Measurements from ENCODE around the gene SMARCAD1. TPM values are rescaled to one million over a fixed set of nuclear protein-coding genes. Genes with fewer than 3 reads are reported as not detected.

SMARCAD1 gene
- polyA plus RNA-seq, 4 donors: 5.4 to 30.3 (median 8.8) TPM

GRCh38 chr4:94238160-94238559, 30.5 kb downstream of the SMARCAD1 start:
- peaks cover 4 to 18% (median 6%) of the 10 kb centered on the region in 3 donors for H3K36me3 ChIP-seq (ENCODE audit: control insufficient read depth in 3 of 3, insufficient read depth in 2 of 3, low read depth in 1 of 3, low read length in 3 of 3)
- FAIRE-seq: no peak

GRCh38 chr4:94240384-94240783, 32.7 kb downstream of the SMARCAD1 start:
- Histone ChIP-seq H3K27ac (ENCODE audit: low read depth in 1 of 3, low read length in 2 of 3) (no peak overlapping the region), H3K27me3 (ENCODE audit: control insufficient read depth in 3 of 3, insufficient read depth in 3 of 3, low read length in 3 of 3) (no peaks in the 10 kb centered on the region), H3K9me3 (ENCODE audit: control insufficient read depth in 2 of 2, insufficient read depth in 1 of 2, low read depth in 1 of 2, low read length in 1 of 2) (no peaks in the 10 kb centered on the region), H3K36me3 (ENCODE audit: control insufficient read depth in 3 of 3, insufficient read depth in 2 of 3, low read depth in 1 of 3, low read length in 3 of 3) (peaks cover 4 to 18% (median 6%) of the 10 kb centered on the region in 3 donors), H3K4me3 (ENCODE audit: low read depth in 1 of 3, low read length in 3 of 3) (no peak overlapping the region), H3K4me1 (ENCODE audit: control insufficient read depth in 3 of 3, insufficient read depth in 2 of 3, low read depth in 1 of 3, low read length in 2 of 3) (no peaks in the 10 kb centered on the region)
- FAIRE-seq (no peak), DNase-seq (no peak)

More at GRCh38 chr4:94238160-94238559, 30.5 kb downstream of the SMARCAD1 start:
- Histone ChIP-seq H3K27me3 (ENCODE audit: control insufficient read depth in 3 of 3, insufficient read depth in 3 of 3, low read length in 3 of 3) (no peaks in the 10 kb centered on the region), H3K4me1 (ENCODE audit: control insufficient read depth in 3 of 3, insufficient read depth in 2 of 3, low read depth in 1 of 3, low read length in 2 of 3) (no peaks in the 10 kb centered on the region), H3K9me3 (ENCODE audit: control insufficient read depth in 2 of 2, insufficient read depth in 1 of 2, low read depth in 1 of 2, low read length in 1 of 2) (no peaks in the 10 kb centered on the region), H3K4me3 (ENCODE audit: low read depth in 1 of 3, low read length in 3 of 3) (no peak overlapping the region), H3K27ac (ENCODE audit: low read depth in 1 of 3, low read length in 2 of 3) (no peak overlapping the region)
- WGBS, 3 donors: 33 to 60% (median 54%) methylated on average over 2 of the region's 2 CpGs
- peak; percentile 41 to 44 for DNase-seq

GRCh38 chr4:94244087-94244828, 36.6 kb downstream of the SMARCAD1 start:
- FAIRE-seq: no peak
- 78 to 87% (median 85%) methylated on average over 3 of the region's 3 CpGs for WGBS, 3 donors
- DNase-seq: no peak
- H3K4me1 ChIP-seq (ENCODE audit: control insufficient read depth in 3 of 3, insufficient read depth in 2 of 3, low read depth in 1 of 3, low read length in 2 of 3): no peaks in the 10 kb centered on the region
- no peaks in the 10 kb centered on the region for H3K9me3 ChIP-seq (ENCODE audit: control insufficient read depth in 2 of 2, insufficient read depth in 1 of 2, low read depth in 1 of 2, low read length in 1 of 2)
- no peak overlapping the region for H3K4me3 ChIP-seq (ENCODE audit: low read depth in 1 of 3, low read length in 3 of 3)
- no peaks in the 10 kb centered on the region for H3K27me3 ChIP-seq (ENCODE audit: control insufficient read depth in 3 of 3, insufficient read depth in 3 of 3, low read length in 3 of 3)
- H3K27ac ChIP-seq (ENCODE audit: low read depth in 1 of 3, low read length in 2 of 3): no peak overlapping the region
- H3K36me3 ChIP-seq (ENCODE audit: control insufficient read depth in 3 of 3, insufficient read depth in 2 of 3, low read depth in 1 of 3, low read length in 3 of 3): peaks cover 4 to 24% (median 6%) of the 10 kb centered on the region in 3 donors

GRCh38 chr4:94244829-94245185, 37.1 kb downstream of the SMARCAD1 start:
- H3K36me3 ChIP-seq (ENCODE audit: control insufficient read depth in 3 of 3, insufficient read depth in 2 of 3, low read depth in 1 of 3, low read length in 3 of 3): peaks cover 4 to 21% (median 6%) of the 10 kb centered on the region in 3 donors
- H3K27me3 ChIP-seq (ENCODE audit: control insufficient read depth in 3 of 3, insufficient read depth in 3 of 3, low read length in 3 of 3): no peaks in the 10 kb centered on the region
- H3K27ac ChIP-seq (ENCODE audit: low read depth in 1 of 3, low read length in 2 of 3): no peak overlapping the region
- DNase-seq (no peak), FAIRE-seq (no peak)
- WGBS, 3 donors: 87 to 91% (median 91%) methylated on average over 2 of the region's 2 CpGs
- no peaks in the 10 kb centered on the region for H3K4me1 ChIP-seq (ENCODE audit: control insufficient read depth in 3 of 3, insufficient read depth in 2 of 3, low read depth in 1 of 3, low read length in 2 of 3)
- H3K4me3 ChIP-seq (ENCODE audit: low read depth in 1 of 3, low read length in 3 of 3): no peak overlapping the region
- H3K9me3 ChIP-seq (ENCODE audit: control insufficient read depth in 2 of 2, insufficient read depth in 1 of 2, low read depth in 1 of 2, low read length in 1 of 2): no peaks in the 10 kb centered on the region

GRCh38 chr4:94251094-94251493, 43.4 kb downstream of the SMARCAD1 start:
- no peak overlapping the region for H3K4me3 ChIP-seq (ENCODE audit: low read depth in 1 of 3, low read length in 3 of 3)
- no peaks in the 10 kb centered on the region for H3K4me1 ChIP-seq (ENCODE audit: control insufficient read depth in 3 of 3, insufficient read depth in 2 of 3, low read depth in 1 of 3, low read length in 2 of 3)
- FAIRE-seq (no peak), DNase-seq (no peak)
- no peaks in the 10 kb centered on the region for H3K27me3 ChIP-seq (ENCODE audit: control insufficient read depth in 3 of 3, insufficient read depth in 3 of 3, low read length in 3 of 3)
- H3K27ac ChIP-seq (ENCODE audit: low read depth in 1 of 3, low read length in 2 of 3): no peak overlapping the region
- H3K36me3 ChIP-seq (ENCODE audit: control insufficient read depth in 3 of 3, insufficient read depth in 2 of 3, low read depth in 1 of 3, low read length in 3 of 3): peaks cover 2 to 4% (median 3%) of the 10 kb centered on the region in 3 donors
- no peaks in the 10 kb centered on the region for H3K9me3 ChIP-seq (ENCODE audit: control insufficient read depth in 2 of 2, insufficient read depth in 1 of 2, low read depth in 1 of 2, low read length in 1 of 2)

GRCh38 chr4:94253036-94253435, 45.4 kb downstream of the SMARCAD1 start:
- Histone ChIP-seq H3K4me3 (ENCODE audit: low read depth in 1 of 3, low read length in 3 of 3) (no peak overlapping the region), H3K27me3 (ENCODE audit: control insufficient read depth in 3 of 3, insufficient read depth in 3 of 3, low read length in 3 of 3) (no peaks in the 10 kb centered on the region), H3K4me1 (ENCODE audit: control insufficient read depth in 3 of 3, insufficient read depth in 2 of 3, low read depth in 1 of 3, low read length in 2 of 3) (no peaks in the 10 kb centered on the region), H3K36me3 (ENCODE audit: control insufficient read depth in 3 of 3, insufficient read depth in 2 of 3, low read depth in 1 of 3, low read length in 3 of 3) (peaks cover 2 to 4% (median 3%) of the 10 kb centered on the region in 3 donors), H3K9me3 (ENCODE audit: control insufficient read depth in 2 of 2, insufficient read depth in 1 of 2, low read depth in 1 of 2, low read length in 1 of 2) (no peaks in the 10 kb centered on the region), H3K27ac (ENCODE audit: low read depth in 1 of 3, low read length in 2 of 3) (no peak overlapping the region)
- DNase-seq: no peak
- FAIRE-seq: no peak
- WGBS, 3 donors: 91 to 93% (median 93%) methylated on average over 3 of the region's 3 CpGs

GRCh38 chr4:94256144-94256783, 48.6 kb downstream of the SMARCAD1 start:
- Histone ChIP-seq H3K4me1 (ENCODE audit: control insufficient read depth in 3 of 3, insufficient read depth in 2 of 3, low read depth in 1 of 3, low read length in 2 of 3) (no peaks in the 10 kb centered on the region), H3K36me3 (ENCODE audit: control insufficient read depth in 3 of 3, insufficient read depth in 2 of 3, low read depth in 1 of 3, low read length in 3 of 3) (peaks cover 2 to 10% (median 6%) of the 10 kb centered on the region in 3 donors), H3K9me3 (ENCODE audit: control insufficient read depth in 2 of 2, insufficient read depth in 1 of 2, low read depth in 1 of 2, low read length in 1 of 2) (no peaks in the 10 kb centered on the region), H3K4me3 (ENCODE audit: low read depth in 1 of 3, low read length in 3 of 3) (no peak overlapping the region), H3K27me3 (ENCODE audit: control insufficient read depth in 3 of 3, insufficient read depth in 3 of 3, low read length in 3 of 3) (no peaks in the 10 kb centered on the region), H3K27ac (ENCODE audit: low read depth in 1 of 3, low read length in 2 of 3) (no peak overlapping the region)
- no peak for FAIRE-seq
- no peak for DNase-seq
- 90 to 92% (median 90%) methylated on average over 8 of the region's 8 CpGs for WGBS, 3 donors

- no peaks in the 10 kb centered on the region for H3K9me3 ChIP-seq (ENCODE audit: control insufficient read depth in 2 of 2, insufficient read depth in 1 of 2, low read depth in 1 of 2, low read length in 1 of 2)
- no peak for FAIRE-seq
- no peak overlapping the region for H3K4me3 ChIP-seq (ENCODE audit: low read depth in 1 of 3, low read length in 3 of 3)
- no peak overlapping the region for H3K27ac ChIP-seq (ENCODE audit: low read depth in 1 of 3, low read length in 2 of 3)
- DNase-seq: peak in 1 of 2 donors; percentile 9
- H3K36me3 ChIP-seq (ENCODE audit: control insufficient read depth in 3 of 3, insufficient read depth in 2 of 3, low read depth in 1 of 3, low read length in 3 of 3): peaks cover 2 to 13% (median 6%) of the 10 kb centered on the region in 3 donors
- no peaks in the 10 kb centered on the region for H3K4me1 ChIP-seq (ENCODE audit: control insufficient read depth in 3 of 3, insufficient read depth in 2 of 3, low read depth in 1 of 3, low read length in 2 of 3)
- H3K27me3 ChIP-seq (ENCODE audit: control insufficient read depth in 3 of 3, insufficient read depth in 3 of 3, low read length in 3 of 3): no peaks in the 10 kb centered on the region
Observed at GRCh38 chr4:94256828-94257227, 49.2 kb downstream of the SMARCAD1 start.

Data from small intestine (tissue), 7 donors.